K562 treated with DMSO at 1 percent for 24 hours (cell line): ENCODE data around the gene VCP. TPM values are rescaled to one million over a fixed set of nuclear protein-coding genes. Genes with fewer than 3 reads are reported as not detected.

ENCODE experiments used
- total RNA-seq: library from RNA; unstranded; fragments of 300-600 nt; gene quantifications from 2 replicates; pipeline ENCODE4 v1.2.3, GENCODE V29; 2022; ENCODE audit warnings: low read depth; ENCODE audit not compliant: insufficient read depth

Gene VCP
- 216 and 236 TPM in 2 replicates for total RNA-seq

GRCh38 chr9:35072461-35073278 is at the start of gene VCP:
Gene VCP, minus strand, starts transcription at chr9:35072625. Its CDS starts 272 bp downstream, at chr9:35072353.

DNA sequence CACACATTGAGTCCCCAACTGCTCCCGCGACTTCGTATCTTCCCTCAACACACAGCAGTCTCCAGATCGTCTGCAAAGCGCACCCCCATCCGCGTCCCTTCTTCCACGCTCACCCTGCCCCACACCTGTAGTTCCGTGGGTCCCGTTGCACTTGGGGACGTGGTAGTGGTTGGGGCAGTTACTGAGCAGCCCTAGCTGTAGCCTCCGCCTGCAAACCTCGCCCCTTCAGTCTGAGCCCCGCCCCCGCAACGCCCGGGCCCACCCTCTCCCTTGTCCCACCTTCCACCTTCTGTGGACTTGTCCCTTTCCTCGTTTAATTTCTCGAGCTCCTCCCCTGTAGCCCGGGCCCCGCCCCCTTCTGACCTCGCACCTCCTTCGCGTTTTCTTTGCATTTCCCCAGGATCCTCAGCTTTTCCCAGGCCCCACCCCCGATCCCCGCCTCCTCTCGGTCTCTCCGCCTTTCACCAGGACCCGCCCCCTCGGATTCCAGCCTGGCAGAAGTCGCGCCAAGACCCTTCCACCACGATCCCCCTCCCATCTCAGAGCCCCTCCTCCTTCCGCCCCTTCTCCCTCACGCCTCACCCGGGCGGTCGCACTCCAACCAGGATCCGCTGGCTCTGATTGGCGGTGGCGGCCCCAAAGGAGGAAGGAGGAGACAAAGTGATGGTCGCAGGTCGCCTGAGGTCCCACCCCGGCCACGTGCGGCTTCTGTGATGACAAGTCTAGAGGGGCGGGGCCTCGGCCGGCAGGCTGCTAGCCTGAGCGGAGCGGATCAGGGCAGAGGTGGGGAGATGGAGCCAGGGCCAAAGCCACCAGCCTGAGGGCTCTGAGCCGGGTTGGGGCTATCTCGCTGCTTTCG is 43.5 kb upstream of the VCP start, which contains the start of gene ATOSB:
TSS of gene ATOSB (minus strand) at position 183 of the 859 bp plus-strand sequence. CDS start 7,588 bp downstream, outside the sequence.

DNA sequence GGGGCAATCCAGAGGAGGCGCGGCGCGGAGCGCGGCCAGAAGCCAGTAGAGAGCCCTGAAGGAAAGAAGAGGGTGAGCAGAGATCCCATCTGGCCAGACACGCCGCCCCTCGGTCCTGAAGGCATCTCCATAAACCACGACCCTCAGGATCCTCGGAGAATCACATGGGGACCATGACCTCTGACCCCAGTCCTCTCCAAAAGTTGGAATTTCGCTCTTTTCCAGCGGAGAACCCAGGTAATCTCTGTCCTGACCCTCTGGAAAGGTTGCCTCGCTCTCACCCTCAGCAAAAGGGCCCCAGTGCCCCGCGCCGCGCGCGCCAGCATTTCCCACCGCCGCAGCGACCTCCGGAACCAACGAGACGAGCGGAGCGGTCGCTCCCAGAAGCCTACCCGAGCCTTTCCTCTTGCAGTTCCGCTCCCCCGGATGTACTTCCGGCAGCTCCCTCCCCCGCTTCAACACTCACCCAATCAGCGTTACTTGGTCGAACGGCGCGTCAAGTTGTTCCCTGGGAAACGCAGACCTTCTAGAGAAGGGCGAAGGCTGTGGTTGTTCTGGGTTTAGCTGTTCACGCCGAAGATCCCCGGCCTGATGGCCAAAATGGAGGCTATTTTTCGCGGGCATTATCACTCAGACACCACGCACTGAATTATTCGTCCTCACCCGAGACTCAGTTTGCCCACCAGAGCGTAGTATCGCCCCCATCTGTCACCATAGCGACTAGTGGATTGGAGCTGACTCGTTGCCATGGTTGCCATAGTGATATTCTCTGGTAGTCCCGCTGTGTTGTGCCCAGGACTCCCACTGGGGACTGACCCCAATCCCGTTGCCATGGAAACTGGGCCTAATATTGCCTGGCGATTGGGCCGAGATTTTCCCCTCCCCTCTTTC is 30.6 kb upstream of the VCP start, which contains the start of gene STOML2:
TSS of gene STOML2 (minus strand) at position 363 of the 891 bp plus-strand sequence. CDS start at position 326, 37 bp downstream.

DNA sequence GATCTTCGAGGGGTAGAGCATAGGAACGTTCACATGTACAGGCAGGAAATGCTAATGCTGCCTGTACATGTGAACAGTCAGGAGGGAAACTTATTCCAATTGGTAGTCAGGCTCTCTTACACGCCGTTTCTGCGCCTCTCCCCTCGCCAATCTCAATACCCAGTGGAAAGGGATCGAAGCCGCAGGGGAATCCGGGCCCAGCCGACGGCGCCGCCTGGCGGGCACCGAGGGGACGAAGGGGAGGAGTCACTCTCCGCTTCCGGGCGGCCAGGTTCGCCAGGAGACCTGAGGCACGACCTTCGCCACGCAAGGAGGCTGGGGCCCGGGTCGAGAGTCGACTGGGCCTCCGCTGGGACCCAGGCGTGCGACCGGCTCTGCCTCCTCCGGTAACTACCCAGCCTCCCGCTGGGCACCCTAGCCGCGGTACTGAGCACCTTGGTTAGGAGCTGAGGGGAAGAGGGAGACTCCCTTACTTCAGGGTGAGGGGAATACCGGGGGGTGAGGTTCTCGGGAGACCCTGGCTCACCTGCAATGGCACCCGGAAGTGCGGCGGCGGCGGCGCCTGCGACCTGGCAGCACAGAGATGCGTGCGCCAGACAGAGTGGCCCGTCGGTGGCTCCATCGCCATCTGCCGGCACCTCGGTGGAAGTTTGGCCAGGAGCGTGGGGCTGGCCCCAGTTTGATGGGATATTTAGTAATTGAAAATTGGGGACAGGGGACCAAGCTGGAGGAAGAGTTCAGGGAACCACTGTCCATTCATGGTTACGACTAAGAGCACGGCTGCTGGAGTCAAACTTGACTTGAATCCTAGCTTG is 23.8 kb upstream of the VCP start, which contains the start of gene PIGO:
TSS of gene PIGO (minus strand) at position 557 of the 815 bp plus-strand sequence. CDS start 1,026 bp downstream, outside the sequence.

DNA sequence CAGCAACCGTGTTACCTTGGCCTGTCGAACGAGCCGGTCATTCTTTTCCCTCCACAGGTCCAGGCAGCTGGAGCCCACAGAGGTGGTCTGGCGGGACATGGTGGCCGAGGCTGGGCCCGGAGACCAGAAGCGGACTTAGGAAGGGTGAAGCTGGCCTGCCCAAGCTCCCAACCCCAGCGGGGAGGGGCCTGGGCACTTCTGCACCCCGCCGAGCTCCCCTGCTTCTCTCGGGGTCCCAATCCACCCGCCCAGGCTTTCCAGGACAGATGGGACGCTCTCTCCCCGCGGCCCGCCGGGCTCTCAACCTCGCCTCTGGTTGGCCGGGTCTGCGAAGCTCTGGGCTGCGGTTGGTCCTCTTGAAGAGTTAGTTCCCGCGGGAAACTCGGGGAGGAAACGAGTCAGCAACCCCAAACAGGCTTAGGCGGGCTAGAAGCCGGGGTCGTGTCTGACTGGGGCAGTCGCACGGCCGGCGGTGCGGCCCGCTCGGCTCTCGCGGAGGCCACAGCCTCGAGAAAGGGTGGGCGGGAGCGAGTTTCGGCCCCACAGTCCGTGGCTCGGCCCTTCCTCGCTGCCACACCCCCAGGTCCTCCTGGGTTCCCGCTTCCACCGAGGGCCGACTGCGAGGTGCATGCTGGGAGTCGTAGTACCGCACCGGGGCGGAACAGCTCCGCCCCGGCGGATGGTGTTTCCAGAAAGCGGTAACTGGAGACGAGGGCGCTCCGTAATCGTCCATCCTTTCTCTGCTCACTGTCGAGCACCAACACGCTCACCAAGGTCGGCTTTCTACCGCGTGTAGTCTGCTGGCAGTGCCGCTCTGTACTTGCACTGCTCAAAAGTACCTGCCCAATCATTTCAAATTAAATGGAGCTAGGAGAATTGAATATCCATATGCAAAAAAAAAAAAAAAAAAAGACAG is 7.3 kb upstream of the VCP start, which contains the start of gene FANCG:
TSS of gene FANCG (minus strand) at position 517 of the 916 bp plus-strand sequence. CDS start at position 99, 418 bp downstream.

Other genes starting within 250 kb of the VCP start
- gene PHF24, start 114.3 kb downstream of the VCP start, total RNA-seq = 0.25 TPM in 2 replicates
- gene DNAJB5, start 82.9 kb downstream of the VCP start, total RNA-seq = 5.5 and 6.6 TPM in 2 replicates
- 19.7 and 24.1 TPM in 2 replicates for gene FANCG, start 7.3 kb upstream of the VCP start, total RNA-seq
- gene PIGO, start 24.0 kb upstream of the VCP start, total RNA-seq = 9.7 and 9.8 TPM in 2 replicates
- 162 and 166 TPM in 2 replicates for gene STOML2, start 30.5 kb upstream of the VCP start, total RNA-seq
- 6.0 and 7.9 TPM in 2 replicates for gene ATOSB, start 43.2 kb upstream of the VCP start, total RNA-seq
- gene UNC13B, start 89.4 kb upstream of the VCP start, total RNA-seq = 14.5 and 15.7 TPM in 2 replicates